Stimulated activated CD4-positive, alpha-beta T cell treated with anti-CD3 and anti-CD28 coated beads, Interleukin-4, amount 100 ng/mL, for 1 hour (primary cell): ENCODE data around the gene UCHL3.
"Not testable (repeated sequence)": the region's sequence is repeated elsewhere in the genome, so short reads cannot be mapped to it uniquely, and the experiment has no call there.

Source experiments
- DNase-seq: peaks from one replicate; pipeline ENCODE4 v3.0.0-alpha.2; 2020

The UCHL3 gene

GRCh38 chr13:75549262-75550158, at the start of gene UCHL3:
Gene UCHL3 (plus strand): TSS chr13:75549791. CDS start chr13:75549821, 30 bp downstream.
- DNase-seq: peak; percentile 98

DNA sequence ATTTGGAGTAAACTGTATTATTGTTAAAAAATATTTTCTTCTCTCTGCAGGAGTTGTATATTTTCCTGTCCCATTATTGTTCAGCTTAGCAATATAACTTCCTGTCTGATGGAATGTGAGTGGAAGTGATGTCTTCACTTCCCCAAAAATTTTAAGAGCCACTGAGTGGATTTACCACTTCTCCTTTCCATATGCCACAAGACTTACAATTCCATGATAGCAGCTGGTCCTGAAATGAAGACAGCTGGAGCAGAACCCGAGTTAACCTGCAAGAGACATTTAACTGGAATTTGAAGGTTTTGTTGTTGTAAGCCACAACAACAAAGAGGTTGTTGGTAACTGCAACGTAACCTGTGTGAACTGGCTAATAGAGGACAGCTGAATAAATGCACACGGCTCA, 44.3 kb upstream of the UCHL3 start:
- no peak for DNase-seq

DNA sequence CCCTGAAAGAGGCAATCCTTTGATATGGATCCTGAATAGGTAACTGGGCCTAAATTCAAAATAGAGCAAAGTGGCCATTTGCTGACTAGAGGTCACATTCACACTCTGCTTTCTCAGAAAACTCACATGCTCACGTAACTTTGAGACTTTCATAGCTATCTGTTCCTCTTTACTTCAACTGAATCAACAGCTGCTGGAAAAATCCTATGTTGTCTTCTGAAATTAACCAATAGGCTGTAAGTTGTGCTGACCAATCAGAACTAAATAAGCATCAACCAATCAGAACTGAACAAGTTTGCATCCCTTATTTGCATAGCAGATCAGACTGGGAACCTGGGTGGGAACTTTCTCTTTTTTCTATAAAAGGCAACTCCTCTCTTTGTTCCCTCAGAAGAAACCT, 43.6 kb upstream of the UCHL3 start:
- DNase-seq: no peak

DNA sequence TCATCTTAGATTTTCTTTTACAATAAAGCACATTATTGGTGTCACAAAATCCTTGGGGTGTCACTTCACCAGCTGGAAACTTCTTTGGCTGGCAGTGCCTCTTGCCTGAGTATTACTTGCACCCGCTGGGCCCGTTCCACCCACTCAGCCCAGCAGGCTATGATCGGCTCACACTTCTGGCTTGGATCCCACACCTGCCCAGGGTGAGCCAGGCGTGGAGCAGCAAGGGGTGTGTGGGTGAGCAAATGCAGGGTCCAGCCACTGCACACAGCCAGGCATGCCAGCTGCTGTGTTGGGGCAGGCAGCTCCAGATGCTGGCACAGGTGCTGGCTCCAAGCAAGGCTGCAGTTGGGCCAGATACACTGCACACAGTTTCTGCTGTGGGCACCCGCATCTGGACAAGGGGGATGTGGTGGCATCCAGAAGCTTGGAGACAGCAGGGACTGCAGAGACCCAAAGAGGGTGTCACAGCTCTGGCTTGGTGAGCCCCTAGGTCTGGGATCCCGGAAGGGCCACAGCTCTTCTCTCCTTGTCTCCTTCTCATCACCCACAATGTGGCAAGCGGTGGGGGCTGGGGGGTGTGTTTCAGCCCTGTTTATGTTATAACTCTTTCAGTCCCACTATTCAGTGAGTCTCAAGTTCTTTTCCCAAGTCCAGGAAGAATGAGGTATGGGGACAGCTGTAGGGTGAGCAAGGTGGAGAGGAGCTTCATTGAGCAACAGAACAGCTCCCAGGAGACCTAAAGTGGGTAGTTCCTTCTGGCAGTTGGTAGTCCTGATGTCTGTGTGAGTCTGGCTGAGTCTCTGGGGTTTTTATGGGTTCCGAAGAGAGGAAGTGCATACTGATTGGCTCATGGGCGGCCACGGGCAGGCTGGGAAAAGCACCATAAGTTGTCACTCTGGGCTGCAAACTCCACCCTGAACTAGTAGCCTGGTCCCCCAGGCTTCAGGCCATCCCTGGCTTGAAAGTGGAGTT, 42.3 kb upstream of the UCHL3 start:
- DNase-seq: no peak

- no peak for DNase-seq
Measured at GRCh38 chr13:75508002-75508548, 41.5 kb upstream of the UCHL3 start.

DNA sequence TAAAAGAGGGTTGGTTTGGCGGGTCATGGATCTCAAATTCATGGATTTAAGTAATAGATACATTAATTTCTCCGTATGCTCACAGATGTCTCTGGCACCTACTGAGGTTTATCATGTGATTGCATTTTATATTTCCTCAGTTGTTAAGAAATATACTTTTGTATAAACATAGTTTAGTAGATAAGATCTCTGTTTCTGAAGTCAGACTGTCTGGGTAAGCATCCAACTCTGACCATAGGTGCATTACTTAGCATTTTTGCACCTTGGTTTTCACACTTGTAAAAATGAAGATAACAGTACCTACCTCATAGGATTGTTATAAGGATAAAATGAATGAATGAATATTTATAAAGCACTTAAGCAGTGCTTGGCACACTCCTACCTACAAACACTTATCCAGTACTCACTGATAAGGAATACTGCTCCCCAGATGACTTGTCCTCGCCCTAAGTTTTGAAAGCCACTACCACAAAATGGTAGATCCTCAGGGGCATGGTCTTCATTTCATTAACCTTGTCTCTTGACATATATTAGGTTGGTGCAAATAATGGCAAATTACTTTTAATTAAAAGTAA, 38.5 kb upstream of the UCHL3 start:
- DNase-seq: no peak

- no peak for DNase-seq
Measured at GRCh38 chr13:75512253-75512652, 37.3 kb upstream of the UCHL3 start.

DNA sequence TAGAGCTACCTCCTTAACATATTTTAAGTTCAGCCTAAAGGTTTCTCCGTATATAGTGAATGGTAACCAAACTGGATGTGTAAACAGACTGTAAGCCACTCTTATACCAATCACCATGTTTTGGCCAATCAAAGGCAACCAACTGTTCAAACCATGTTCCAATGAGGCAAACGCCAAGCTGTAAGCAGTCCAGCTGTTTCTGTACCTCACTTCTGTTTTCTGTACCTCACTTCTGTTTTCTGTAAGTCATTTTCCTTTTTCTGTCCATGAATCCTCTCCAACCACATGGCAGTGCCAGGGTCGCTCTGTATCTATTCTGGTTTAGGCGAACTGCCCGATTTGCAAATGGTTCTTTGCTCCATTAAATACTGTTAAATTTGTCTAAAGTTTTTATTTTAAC, 36.3 kb upstream of the UCHL3 start:
- no peak for DNase-seq

DNA sequence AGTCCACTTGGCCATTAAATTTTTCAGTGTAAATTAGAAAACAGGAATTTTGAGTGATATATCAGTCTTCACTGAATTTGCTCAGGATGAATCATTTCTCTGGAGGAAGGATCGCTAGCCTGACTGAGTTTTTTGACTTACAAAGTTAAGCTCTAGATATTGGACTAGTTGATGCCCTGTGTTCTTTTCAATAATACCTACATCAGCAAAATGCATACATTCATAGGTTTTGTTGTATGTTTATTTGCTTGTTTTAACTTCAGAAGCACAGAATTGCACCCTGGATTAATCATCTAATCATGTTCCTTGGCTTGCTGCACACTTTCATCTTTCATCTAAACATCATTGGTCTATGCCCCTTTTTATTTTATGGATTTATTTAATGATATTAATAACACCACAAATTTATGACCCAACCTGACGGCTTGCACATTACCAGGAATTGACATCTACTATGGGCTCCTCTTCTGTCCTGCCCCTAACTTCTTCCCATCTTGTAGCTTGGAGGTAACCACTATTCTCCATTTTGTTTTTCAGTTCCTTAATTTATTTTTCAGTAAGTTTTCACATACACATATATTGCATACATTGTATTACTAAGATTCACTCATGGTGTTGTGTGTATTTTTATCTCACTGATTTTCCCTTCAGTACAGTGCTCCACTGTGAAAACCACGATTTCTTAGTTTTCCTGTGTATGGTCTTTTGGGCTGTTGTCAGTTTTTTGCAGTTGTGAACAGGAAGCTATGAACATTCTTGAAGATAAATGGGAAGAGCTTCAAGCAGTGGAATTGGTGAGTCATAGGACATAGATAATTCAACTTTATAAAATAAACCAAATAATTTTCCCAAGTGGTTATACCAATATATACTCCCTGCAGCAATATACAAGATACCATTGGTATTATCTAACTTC, 35.3 kb upstream of the UCHL3 start:
- DNase-seq: no peak

DNA sequence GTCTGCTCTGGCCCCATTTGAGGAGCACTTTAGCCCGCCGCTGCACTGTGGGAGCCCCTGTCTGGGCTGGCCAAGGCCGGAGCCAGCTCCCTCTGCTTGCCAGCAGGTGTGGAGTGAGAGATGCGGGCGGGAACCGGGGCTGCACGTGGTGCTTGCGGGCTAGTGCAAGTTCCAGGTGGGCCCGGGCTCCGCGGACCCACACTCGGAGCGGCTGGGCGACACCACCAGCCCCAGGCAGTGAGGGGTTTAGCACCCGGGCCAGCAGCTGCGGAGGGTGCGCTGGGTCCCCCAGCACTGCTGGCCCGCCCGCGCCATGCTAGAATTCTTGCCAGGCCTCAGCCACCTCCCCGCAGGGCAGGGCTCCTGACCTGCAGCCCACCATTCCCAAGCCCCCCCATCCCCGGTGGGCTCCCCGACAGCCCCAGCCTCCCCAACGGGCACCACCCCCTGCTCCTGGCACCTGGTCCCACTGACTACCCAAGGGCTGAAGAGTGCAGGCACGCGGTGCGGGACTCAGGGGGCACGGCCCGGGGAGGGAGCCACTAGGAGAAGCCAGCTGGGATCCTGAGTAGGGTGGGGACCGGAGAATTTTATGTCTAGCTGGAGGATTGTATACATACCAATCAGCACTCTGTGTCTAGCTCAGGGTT, 31.0 kb upstream of the UCHL3 start:
- DNase-seq: no peak

DNA sequence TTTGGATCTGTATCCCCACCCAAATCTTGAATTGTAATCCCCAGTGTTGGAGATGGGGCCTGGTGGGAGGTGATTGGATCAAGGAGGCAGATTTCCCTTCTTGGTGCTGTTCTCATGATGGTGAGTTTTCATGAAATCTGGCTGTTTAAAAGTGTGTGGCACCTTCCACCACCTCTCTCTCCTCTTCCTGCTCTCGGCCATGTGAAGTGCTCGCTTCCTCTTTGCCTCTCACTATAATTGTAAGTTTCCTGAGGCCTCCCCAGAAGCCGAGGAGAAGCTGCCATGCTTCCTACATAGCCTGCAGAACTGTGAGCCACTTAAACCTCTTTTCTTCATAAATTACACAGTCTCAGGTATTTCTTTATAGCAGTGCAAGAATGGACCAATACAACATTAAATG, 27.6 kb upstream of the UCHL3 start:
- no peak for DNase-seq

- DNase-seq: no peak
Measured at GRCh38 chr13:75530549-75530961, 19.0 kb upstream of the UCHL3 start.

- DNase-seq: no peak
Measured at GRCh38 chr13:75533861-75534260, 15.7 kb upstream of the UCHL3 start.

DNA sequence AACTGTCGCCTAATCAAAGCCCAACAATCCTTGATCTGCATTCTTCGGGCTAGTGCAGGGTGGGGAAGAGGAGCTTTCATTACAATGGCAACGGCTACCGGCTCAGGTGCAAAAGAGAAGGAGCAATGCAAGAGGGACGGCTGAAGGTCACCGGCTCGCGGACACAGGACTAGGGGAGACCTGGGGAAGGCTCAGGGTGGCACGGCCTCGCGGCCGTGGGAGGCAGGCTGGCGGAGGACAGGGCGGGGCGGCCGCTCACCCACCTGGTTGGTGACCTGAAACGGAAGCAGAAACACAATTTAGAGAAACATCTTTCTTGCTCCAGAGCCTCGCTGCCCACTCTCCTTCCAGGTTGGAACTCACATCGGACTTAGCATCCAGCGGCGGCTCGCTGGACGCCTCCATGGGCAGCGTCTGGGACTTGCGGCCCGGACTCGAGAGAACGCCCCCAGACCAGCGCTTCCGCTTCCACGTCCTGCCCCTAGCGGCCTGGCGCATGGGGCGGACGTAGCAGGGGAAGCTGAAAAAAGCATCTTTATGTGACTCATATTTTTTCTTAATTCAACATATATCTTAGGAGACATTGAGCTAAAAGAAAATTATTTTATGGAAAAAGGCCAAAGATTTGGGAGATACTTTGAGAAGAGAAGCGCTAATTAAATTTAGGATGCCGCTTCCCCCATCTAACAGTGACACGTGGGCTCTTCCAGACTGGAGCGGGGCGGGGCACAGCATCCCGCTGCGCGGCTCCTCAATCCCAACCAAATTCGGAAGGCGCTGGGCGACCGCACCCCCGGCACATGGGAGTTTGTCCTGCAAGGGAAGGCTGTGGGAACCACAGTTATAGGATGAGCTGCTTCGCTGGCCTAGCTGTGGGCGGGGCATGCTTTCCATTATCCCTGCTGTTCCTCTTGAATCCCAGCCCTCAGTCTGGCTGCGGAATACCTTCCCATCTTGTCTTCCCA, 11.9 kb upstream of the UCHL3 start, which contains the start of gene COMMD6:
Gene COMMD6, minus strand, starts transcription at position 441 of the 965 bp plus-strand sequence. Its CDS starts 36 bp downstream, at position 405.
- DNase-seq: peak; percentile 71

- DNase-seq: no peak
Measured at GRCh38 chr13:75541287-75541686, 8.3 kb upstream of the UCHL3 start.

DNA sequence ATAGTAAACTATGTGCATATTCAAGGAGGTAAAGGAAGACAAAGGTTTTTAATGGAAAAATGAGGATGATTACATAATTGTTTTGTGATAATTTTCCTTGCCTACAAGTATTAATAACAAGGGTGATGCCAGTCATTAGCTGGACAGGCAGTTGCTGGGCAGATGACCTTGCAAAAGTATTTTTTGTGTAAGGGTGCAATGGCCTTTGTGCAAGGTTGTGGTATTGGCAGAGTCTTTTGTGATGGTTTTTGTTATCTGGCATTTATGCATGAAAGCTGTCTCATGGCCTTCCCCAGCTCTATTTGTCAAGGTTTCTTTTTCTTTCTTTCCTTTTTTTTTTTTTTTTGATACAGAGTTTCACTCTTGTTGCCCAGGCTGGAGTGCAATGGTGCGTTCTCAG, 7.6 kb upstream of the UCHL3 start:
- DNase-seq: no peak

- DNase-seq: no peak
Measured at GRCh38 chr13:75544681-75545330, 4.8 kb upstream of the UCHL3 start.

DNA sequence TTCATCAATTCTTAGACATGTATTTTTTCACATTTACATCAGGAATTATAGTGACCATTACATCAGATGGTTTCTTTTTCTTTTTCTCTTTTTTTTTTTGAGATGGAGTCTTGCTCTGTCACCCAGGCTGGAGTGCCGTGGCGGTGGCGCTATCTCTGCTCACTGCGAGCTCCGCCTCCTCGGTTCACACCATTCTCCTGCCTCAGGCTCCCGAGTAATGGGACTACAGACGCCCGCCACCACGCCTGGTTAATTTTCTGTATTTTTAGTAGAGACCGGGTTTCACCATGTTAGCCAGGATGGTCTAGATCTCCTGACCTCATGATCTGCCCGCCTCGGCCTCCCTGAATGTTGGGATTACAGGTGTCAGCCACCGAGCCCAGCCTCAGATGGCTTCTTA, 4.2 kb upstream of the UCHL3 start:
- DNase-seq: not testable (repeated sequence)

- no peak for DNase-seq
Measured at GRCh38 chr13:75547917-75548316, 1.7 kb upstream of the UCHL3 start.
